Bone marrow (tissue), 2 donors: ENCODE measurements around the gene DNAJB12.
A peak's percentile ranks its signal among the peaks of the same experiment; 100 is the strongest.

Source experiments
- DNase-seq, 2 donors: peaks; one replicate each; lab custom pipeline; 2025; lab: John Stamatoyannopoulos, UW

The DNAJB12 gene

GRCh38 chr10:72295330-72295910 is 59.3 kb downstream of the DNAJB12 start:
- DNase-seq: no peak

- DNase-seq: no peak
Measured at GRCh38 chr10:72292223-72292691, 62.5 kb downstream of the DNAJB12 start.

GRCh38 chr10:72291019-72291532 is 63.6 kb downstream of the DNAJB12 start:
- DNase-seq: peak in 1 of 2 donors; percentile 49

- DNase-seq: no peak
Measured at GRCh38 chr10:72285972-72286521, 68.7 kb downstream of the DNAJB12 start.

GRCh38 chr10:72283131-72283530 is 71.6 kb downstream of the DNAJB12 start:
- no peak for DNase-seq
